Parathyroid adenoma (tissue), 2 donors: ENCODE measurements around the gene PARD3B.

Experiments used
- H2AFZ ChIP-seq: fragments of 300-600 bp; sonication (generic); one replicate; pipeline ENCODE4 v1.7.0; 2017; ENCODE audit warnings: antibody characterized with exemption, mild to moderate bottlenecking
- H3K27ac ChIP-seq: fragments of 300-600 bp; sonication (generic); one replicate; pipeline ENCODE4 v1.7.0; 2017
- H3K27me3 ChIP-seq: fragments of 300-600 bp; sonication (generic); one replicate; pipeline ENCODE4 v1.7.0; 2017; ENCODE audit warnings: low read length; ENCODE audit not compliant: control insufficient read depth, insufficient read depth
- H3K36me3 ChIP-seq: fragments of 300-600 bp; sonication (generic); one replicate; pipeline ENCODE4 v1.7.0; 2017; ENCODE audit warnings: low read length; ENCODE audit not compliant: control insufficient read depth, insufficient read depth
- H3K4me1 ChIP-seq: fragments of 300-600 bp; sonication (generic); one replicate; pipeline ENCODE4 v1.7.0; 2017; ENCODE audit warnings: control low read depth
- H3K4me2 ChIP-seq: fragments of 300-600 bp; sonication (generic); one replicate; pipeline ENCODE4 v1.7.0; 2017; ENCODE audit warnings: low read length
- H3K4me3 ChIP-seq: fragments of 300-600 bp; sonication (generic); one replicate; pipeline ENCODE4 v1.7.0; 2017; ENCODE audit warnings: low read depth, low read length
- H3K79me2 ChIP-seq: fragments of 300-600 bp; sonication (generic); one replicate; pipeline ENCODE4 v1.7.0; 2017; ENCODE audit warnings: control low read depth
- H3K9ac ChIP-seq: fragments of 300-600 bp; sonication (generic); one replicate; pipeline ENCODE4 v1.7.0; 2017; ENCODE audit warnings: mild to moderate bottlenecking
- H3K9me3 ChIP-seq: fragments of 300-600 bp; sonication (generic); one replicate; pipeline ENCODE4 v1.7.0; 2017; ENCODE audit warnings: low read length; ENCODE audit not compliant: control insufficient read depth
- TF ChIP-seq, protein P1 (sequence below): fragments of 300-600 bp; sonication (generic); IDR thresholded peaks from one replicate; pipeline ENCODE4 v1.7.0; 2017; ENCODE audit warnings: antibody characterized with exemption, mild to moderate bottlenecking
- donor health status: primary hyperparathyroidism.

Gene PARD3B

DNA sequence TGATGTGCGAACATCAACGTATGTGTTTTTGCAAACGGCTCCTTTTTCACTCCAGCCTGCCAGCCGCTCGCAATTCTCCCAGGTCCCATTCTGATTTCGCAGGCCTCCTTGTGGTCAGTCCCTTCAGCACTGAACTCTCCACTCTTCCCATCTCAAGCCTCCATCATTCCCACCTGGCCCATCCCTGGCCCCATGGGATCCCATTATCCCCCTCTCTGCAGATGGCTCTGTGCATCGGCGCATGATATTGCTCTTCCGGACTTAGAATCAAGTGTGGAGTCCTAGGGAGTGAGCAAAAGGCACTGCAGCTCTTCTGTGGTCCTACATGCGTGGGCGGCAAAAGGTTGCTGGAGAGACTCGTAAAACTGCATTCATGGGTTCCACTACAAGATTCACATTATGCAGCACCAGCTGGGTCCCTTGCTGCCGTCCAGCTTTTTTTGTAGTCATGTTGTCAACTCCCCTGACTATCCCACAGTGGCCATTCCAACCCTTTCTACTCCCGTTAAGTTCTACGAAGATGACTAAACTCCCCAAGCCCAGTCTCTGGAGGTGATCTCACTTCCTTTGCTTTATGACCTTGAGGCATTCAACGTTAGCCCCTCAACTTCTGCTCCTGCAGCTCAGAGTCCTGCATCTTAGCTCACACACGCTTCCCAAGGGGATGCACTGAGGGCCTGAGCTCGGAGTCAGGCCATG lies 1011.7 kb downstream of the PARD3B start:
- Histone ChIP-seq H3K9me3 (no peaks in the 10 kb centered on the region), H3K4me3 (no peak overlapping the region), H3K4me2 (no peak overlapping the region), H3K36me3 (no peaks in the 10 kb centered on the region), H3K27ac (no peak overlapping the region), H3K27me3 (no peaks in the 10 kb centered on the region), H2AFZ (no peak overlapping the region), H3K9ac (no peak overlapping the region), H3K4me1 (peaks cover 5% of the 10 kb centered on the region), H3K79me2 (no peaks in the 10 kb centered on the region)
- TF ChIP-seq, protein P1, sequence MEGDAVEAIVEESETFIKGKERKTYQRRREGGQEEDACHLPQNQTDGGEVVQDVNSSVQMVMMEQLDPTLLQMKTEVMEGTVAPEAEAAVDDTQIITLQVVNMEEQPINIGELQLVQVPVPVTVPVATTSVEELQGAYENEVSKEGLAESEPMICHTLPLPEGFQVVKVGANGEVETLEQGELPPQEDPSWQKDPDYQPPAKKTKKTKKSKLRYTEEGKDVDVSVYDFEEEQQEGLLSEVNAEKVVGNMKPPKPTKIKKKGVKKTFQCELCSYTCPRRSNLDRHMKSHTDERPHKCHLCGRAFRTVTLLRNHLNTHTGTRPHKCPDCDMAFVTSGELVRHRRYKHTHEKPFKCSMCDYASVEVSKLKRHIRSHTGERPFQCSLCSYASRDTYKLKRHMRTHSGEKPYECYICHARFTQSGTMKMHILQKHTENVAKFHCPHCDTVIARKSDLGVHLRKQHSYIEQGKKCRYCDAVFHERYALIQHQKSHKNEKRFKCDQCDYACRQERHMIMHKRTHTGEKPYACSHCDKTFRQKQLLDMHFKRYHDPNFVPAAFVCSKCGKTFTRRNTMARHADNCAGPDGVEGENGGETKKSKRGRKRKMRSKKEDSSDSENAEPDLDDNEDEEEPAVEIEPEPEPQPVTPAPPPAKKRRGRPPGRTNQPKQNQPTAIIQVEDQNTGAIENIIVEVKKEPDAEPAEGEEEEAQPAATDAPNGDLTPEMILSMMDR = no peak

DNA sequence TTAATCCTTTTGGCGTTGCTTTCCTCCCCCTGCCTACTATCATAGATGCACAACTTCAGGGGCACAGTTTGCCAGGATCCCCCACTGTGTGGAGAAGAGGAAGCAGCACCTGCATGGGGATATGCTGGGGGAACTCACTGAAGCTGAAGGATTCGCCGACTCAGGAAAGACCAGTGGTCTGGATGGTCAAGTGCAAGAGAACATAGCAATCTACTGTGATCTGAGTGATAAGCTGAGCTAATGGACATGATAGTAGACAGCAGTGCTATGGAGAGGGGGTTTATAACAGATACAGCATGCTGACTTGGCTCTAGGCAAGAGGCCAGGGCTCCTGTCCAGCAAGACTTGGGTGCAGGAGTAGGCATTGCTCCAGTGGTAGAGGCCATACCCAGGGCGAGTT lies 1012.6 kb downstream of the PARD3B start:
- Histone ChIP-seq H3K27me3 (no peaks in the 10 kb centered on the region), H3K79me2 (no peaks in the 10 kb centered on the region), H3K9ac (no peak overlapping the region), H3K36me3 (no peaks in the 10 kb centered on the region), H3K9me3 (no peaks in the 10 kb centered on the region), H3K4me3 (no peak overlapping the region), H3K4me1 (peaks cover 5% of the 10 kb centered on the region), H2AFZ (no peak overlapping the region), H3K27ac (no peak overlapping the region), H3K4me2 (no peak overlapping the region)
- TF ChIP-seq, protein P1 = no peak

DNA sequence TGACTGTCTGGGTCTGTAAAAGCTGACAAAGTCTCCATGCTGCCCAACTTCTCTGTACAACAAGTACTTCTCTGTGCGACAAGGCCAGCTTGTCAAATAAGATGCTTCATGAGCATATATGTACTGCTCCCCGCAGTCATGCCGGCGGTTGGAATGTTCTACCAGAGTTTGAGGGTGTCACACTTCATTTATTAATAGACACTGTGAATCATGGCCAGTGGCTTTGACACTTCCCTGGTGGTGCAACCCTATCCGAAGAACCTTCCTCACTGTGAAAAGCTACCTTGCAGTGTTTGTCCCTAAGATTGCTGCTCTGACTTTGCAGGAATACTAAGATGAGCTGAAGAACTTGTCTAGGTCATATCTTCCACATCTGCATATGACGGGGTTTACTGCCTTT lies 1016.2 kb downstream of the PARD3B start:
- Histone ChIP-seq H3K36me3 (no peaks in the 10 kb centered on the region), H3K4me1 (peaks cover 5% of the 10 kb centered on the region), H3K9me3 (no peaks in the 10 kb centered on the region), H3K27me3 (no peaks in the 10 kb centered on the region), H3K27ac (no peak overlapping the region), H2AFZ (no peak overlapping the region), H3K79me2 (no peaks in the 10 kb centered on the region), H3K4me3 (no peak overlapping the region), H3K9ac (no peak overlapping the region), H3K4me2 (no peak overlapping the region)
- TF ChIP-seq, protein P1 = no peak

DNA sequence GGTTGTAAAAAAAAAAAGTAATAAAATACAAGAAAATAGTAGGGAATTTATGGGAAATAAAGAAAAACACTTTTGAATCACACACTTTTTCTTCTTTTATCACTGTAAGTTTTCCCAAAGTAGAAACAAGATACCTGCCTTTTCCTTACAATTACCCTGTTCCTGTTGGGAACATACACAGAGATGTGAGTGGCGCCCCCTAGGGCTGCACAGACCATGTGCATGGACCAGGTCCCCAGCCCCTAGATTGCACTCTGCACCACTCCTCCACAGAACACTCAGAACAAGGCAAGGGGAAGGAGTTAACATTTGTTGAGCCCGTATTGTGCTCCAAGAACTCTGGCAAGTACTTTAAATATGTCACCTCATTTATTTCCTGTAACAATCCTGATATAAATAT lies 1018.4 kb downstream of the PARD3B start:
- no peaks in the 10 kb centered on the region for H3K36me3 ChIP-seq
- no peak overlapping the region for H3K9ac ChIP-seq
- no peaks in the 10 kb centered on the region for H3K4me1 ChIP-seq
- H2AFZ ChIP-seq = no peak overlapping the region
- H3K4me2 ChIP-seq = no peak overlapping the region
- no peaks in the 10 kb centered on the region for H3K27me3 ChIP-seq
- TF ChIP-seq, protein P1 = no peak
- no peaks in the 10 kb centered on the region for H3K9me3 ChIP-seq
- no peaks in the 10 kb centered on the region for H3K79me2 ChIP-seq
- H3K27ac ChIP-seq = no peak overlapping the region
- H3K4me3 ChIP-seq = no peak overlapping the region
